HL-60 (cell line): ENCODE data around the gene ZFAND3.

Experiments used
- CTCF ChIP-seq: IDR thresholded peaks from one replicate; pipeline ENCODE4 v1.5.1; 2011; ENCODE audit warnings: low read length, control low read depth, inconsistent platforms; ENCODE audit not compliant: insufficient read depth
- GABPA ChIP-seq: IDR thresholded peaks from 2 replicates; pipeline ENCODE4 v1.6.1; 2012; ENCODE audit warnings: low read depth
- POLR2AphosphoS5 ChIP-seq: IDR thresholded peaks from 2 replicates; pipeline ENCODE4 v1.6.1; 2012; ENCODE audit warnings: low read depth

GRCh38 chr6:38141085-38141484 lies 321.6 kb downstream of the ZFAND3 start:
- no peak for TF ChIP-seq CTCF
- no peak for TF ChIP-seq GABPA
- no peak for TF ChIP-seq POLR2AphosphoS5
